K562 (cell line): Measurements from ENCODE around the gene LAMB2. TPM values are rescaled to one million over a fixed set of nuclear protein-coding genes. Genes with fewer than 3 reads are reported as not detected.

ENCODE experiments used
- ASH1L ChIP-seq: fragments of 450-650 bp; IDR thresholded peaks from 2 replicates; pipeline ENCODE4 v1.6.1; 2018; ENCODE audit warnings: borderline replicate concordance, mild to moderate bottlenecking, low read depth; ENCODE audit not compliant: partially characterized antibody
- BACH1 ChIP-seq: fragments of 200-800 bp; sonication (Bioruptor generic); IDR thresholded peaks from 2 replicates; pipeline ENCODE4 v1.6.1; 2016; ENCODE audit warnings: missing genetic modification characterization, missing compliant biosample characterization
- E2F8 ChIP-seq: fragments of 450-650 bp; IDR thresholded peaks from 2 replicates; pipeline ENCODE4 v1.7.1; 2018; ENCODE audit warnings: mild to moderate bottlenecking, low read depth; ENCODE audit not compliant: partially characterized antibody
- ELF2 ChIP-seq: fragments of 250-450 bp; sonication (Bioruptor Pico); IDR thresholded peaks from 2 replicates; pipeline ENCODE4 v1.5.0; 2021; ENCODE audit warnings: mild to moderate bottlenecking
- ETV1 ChIP-seq: fragments of 450-650 bp; conservative IDR thresholded peaks from 2 replicates; pipeline ENCODE4 v1.6.1; 2016; ENCODE audit warnings: missing genetic modification characterization, control low read depth, low read depth, missing compliant biosample characterization
- NEUROD1 ChIP-seq: fragments of 150-350 bp; IDR thresholded peaks from 2 replicates; pipeline ENCODE4 v1.6.1; 2014; ENCODE audit warnings: borderline replicate concordance, low read length, low read depth; ENCODE audit not compliant: partially characterized antibody
- SIRT6 ChIP-seq: IDR thresholded peaks from one replicate; pipeline ENCODE4 v1.6.1; 2012; ENCODE audit warnings: low read depth, mild to moderate bottlenecking, control low read depth, inconsistent platforms, low read length, moderate library complexity
- SRF ChIP-seq, 2 experiments: fragments of 250-450, 450-650 bp in 1 of 2; sonication (Bioruptor Pico) in 1 of 2; sonication (generic) in 1 of 2; formaldehyde crosslinking; IDR thresholded peaks; 2 replicates each; pipeline versions ENCODE4 v1.5.0 to v1.5.1; 2020 to 2022; ENCODE audit warnings: mild to moderate bottlenecking in 1 of 2, missing genetic modification reagents in 1 of 2
- SUPT5H ChIP-seq: fragments of 450-650 bp; IDR thresholded peaks from 2 replicates; pipeline ENCODE4 v1.6.1; 2016
- ZMIZ1 ChIP-seq, 2 experiments: fragments of 150-350 bp in 1 of 2; IDR thresholded peaks; 2 replicates each; pipeline ENCODE4 v1.6.1; 2012 to 2016; ENCODE audit warnings: low read depth in 2 of 2, low read length in 2 of 2, mild to moderate bottlenecking in 1 of 2, moderate library complexity in 1 of 2
- ZNF224 ChIP-seq: sonication (generic); formaldehyde crosslinking; IDR thresholded peaks from 2 replicates; pipeline ENCODE4 v1.8.0; 2022; ENCODE audit warnings: mild to moderate bottlenecking, missing genetic modification reagents
- ZNF699 ChIP-seq: fragments of 250-450 bp; sonication (Bioruptor Pico); IDR thresholded peaks from 2 replicates; pipeline ENCODE4 v1.8.0; 2021; ENCODE audit warnings: mild to moderate bottlenecking, moderate library complexity; ENCODE audit not compliant: insufficient replicate concordance
- ZNF75A ChIP-seq: fragments of 450-650 bp; formaldehyde crosslinking; IDR thresholded peaks from 2 replicates; pipeline ENCODE4 v1.4.0; 2020; ENCODE audit warnings: mild to moderate bottlenecking
- polyA plus RNA-seq, 8 experiments: library from polyadenylated mRNA; depleted of rRNA in 4 of 8; stranded (reverse) in 5 of 8; unstranded in 3 of 8; fragments of >200 nt; fragmentation: Nextera tagmentation in 2 of 8; fragmentation: Illumina TruSeq in 1 of 8; extraction: Ambion mirVana in 2 of 8; extraction: Trizol in 1 of 8; gene quantifications; 2 replicates each; pipeline versions ENCODE4 v1.2.1 to v1.2.3, GENCODE V29; 2011 to 2014; ENCODE audit warnings: inconsistent platforms in 1 of 8, missing spikeins in 1 of 8
- total RNA-seq, 7 experiments: library from RNA; depleted of rRNA in 6 of 7; stranded (reverse); fragments of >200 nt in 6 of 7; fragmentation: Illumina TruSeq in 2 of 7; extraction: Trizol in 2 of 7; gene quantifications; 2 replicates each; pipeline versions ENCODE4 v1.2.1 to v1.2.3, GENCODE V29; 2011 to 2021; ENCODE audit warnings: low replicate concordance in 1 of 7
- TF ChIP-seq, protein P1 (sequence below): sonication (generic); formaldehyde crosslinking; IDR thresholded peaks from 2 replicates; pipeline ENCODE4 v1.8.0; 2022; ENCODE audit warnings: mild to moderate bottlenecking, low read depth, missing genetic modification reagents
- TF ChIP-seq, protein P2 (sequence below): IDR thresholded peaks from 2 replicates; pipeline ENCODE4 v1.6.1; 2016; ENCODE audit warnings: missing genetic modification characterization, missing compliant biosample characterization
- TF ChIP-seq, protein P3 (sequence below): fragments of 450-650 bp; formaldehyde crosslinking; IDR thresholded peaks from 2 replicates; pipeline ENCODE4 v1.4.0; 2020; ENCODE audit warnings: mild to moderate bottlenecking, moderate library complexity

LAMB2 gene
- total and polyA plus RNA-seq, 9 of the 15 experiments (the other 6 are each of a cell fraction or from before 2014, with no cell fraction given), result 1.4 to 26.0 (median 16.2) TPM

DNA sequence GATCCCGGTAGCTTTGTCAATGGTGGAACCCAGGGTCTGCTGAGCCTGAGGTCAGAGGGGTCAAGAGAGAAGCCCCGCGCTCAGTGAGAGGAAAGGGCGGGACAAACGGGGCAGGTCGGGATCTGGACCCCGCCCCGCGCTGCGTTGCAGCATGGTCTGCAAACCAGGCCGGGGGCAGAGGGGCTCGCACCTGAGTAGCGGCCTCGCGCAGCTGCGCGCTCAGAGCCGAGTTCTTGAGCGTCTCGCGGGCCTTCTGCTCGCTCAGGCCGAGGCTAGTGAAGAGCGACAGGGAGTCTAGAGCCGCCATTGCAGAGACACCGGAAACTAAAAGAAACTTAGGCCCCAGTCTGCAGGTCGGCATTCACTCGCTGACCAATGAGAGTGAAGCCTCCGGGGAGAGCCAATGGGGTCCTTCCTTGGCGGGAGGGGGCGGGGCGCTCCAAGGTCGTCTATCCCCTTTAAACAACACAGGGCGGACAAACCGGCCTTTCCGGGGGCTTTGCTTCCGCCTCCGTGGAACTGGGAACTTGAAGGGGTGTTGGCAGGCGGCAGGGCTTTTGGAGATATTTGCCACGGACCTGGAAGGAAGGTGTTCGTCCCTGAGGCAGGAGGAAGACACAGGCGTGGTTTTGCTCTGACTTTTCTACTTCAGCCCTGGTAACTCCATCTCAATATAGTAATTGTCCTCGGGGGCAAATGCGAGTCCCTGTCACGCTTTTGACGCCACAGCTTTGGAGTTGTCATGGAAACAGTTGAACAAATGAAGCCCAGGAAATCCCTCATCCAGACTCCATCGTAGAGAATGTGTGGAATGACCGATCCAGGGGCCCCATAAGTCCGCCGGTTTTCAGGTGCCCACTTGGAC lies 28.2 kb downstream of the LAMB2 start, which contains the start of gene QARS1 (continued):
- TF ChIP-seq E2F8 (no peak), ELF2 (no peak), ASH1L (peak; percentile 47), BACH1 (tag) (no peak), SIRT6 (no peak), SUPT5H (peak; percentile 78), ZMIZ1 (IDR thresholded peaks at IDR 0.05; ENCODE audit: low read depth in 2 of 2, low read length in 2 of 2) (no peak), ZNF224 (no peak), ETV1 (tag) (peak; percentile 68), ZNF75A (no peak), ZNF699 (CRISPR knock-in tag) (no peak), NEUROD1 (peak; percentile 42), SRF (CRISPR knock-in tag; IDR thresholded peaks at IDR 0.05) (peak in 1 of 2 experiments; percentile 60; a peak in 1 of 4 replicates)
- TF ChIP-seq, protein P1, sequence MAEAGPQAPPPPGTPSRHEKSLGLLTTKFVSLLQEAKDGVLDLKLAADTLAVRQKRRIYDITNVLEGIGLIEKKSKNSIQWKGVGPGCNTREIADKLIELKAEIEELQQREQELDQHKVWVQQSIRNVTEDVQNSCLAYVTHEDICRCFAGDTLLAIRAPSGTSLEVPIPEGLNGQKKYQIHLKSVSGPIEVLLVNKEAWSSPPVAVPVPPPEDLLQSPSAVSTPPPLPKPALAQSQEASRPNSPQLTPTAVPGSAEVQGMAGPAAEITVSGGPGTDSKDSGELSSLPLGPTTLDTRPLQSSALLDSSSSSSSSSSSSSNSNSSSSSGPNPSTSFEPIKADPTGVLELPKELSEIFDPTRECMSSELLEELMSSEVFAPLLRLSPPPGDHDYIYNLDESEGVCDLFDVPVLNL, result no peak
- TF ChIP-seq, protein P2, sequence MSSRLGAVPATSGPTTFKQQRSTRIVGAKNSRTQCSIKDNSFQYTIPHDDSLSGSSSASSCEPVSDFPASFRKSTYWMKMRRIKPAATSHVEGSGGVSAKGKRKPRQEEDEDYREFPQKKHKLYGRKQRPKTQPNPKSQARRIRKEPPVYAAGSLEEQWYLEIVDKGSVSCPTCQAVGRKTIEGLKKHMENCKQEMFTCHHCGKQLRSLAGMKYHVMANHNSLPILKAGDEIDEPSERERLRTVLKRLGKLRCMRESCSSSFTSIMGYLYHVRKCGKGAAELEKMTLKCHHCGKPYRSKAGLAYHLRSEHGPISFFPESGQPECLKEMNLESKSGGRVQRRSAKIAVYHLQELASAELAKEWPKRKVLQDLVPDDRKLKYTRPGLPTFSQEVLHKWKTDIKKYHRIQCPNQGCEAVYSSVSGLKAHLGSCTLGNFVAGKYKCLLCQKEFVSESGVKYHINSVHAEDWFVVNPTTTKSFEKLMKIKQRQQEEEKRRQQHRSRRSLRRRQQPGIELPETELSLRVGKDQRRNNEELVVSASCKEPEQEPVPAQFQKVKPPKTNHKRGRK (tag), result no peak
- TF ChIP-seq, protein P3, sequence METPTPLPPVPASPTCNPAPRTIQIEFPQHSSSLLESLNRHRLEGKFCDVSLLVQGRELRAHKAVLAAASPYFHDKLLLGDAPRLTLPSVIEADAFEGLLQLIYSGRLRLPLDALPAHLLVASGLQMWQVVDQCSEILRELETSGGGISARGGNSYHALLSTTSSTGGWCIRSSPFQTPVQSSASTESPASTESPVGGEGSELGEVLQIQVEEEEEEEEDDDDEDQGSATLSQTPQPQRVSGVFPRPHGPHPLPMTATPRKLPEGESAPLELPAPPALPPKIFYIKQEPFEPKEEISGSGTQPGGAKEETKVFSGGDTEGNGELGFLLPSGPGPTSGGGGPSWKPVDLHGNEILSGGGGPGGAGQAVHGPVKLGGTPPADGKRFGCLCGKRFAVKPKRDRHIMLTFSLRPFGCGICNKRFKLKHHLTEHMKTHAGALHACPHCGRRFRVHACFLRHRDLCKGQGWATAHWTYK, result no peak
